Measurements from ENCODE around the gene DNM2. TPM values are rescaled to one million over a fixed set of nuclear protein-coding genes. Genes with fewer than 3 reads are reported as not detected.

DNM2 gene
- total and polyA plus RNA-seq, 9 of the 15 experiments (the other 6 are each of a cell fraction or from before 2014, with no cell fraction given), result 2.2 to 161 (median 72.6) TPM

DNA sequence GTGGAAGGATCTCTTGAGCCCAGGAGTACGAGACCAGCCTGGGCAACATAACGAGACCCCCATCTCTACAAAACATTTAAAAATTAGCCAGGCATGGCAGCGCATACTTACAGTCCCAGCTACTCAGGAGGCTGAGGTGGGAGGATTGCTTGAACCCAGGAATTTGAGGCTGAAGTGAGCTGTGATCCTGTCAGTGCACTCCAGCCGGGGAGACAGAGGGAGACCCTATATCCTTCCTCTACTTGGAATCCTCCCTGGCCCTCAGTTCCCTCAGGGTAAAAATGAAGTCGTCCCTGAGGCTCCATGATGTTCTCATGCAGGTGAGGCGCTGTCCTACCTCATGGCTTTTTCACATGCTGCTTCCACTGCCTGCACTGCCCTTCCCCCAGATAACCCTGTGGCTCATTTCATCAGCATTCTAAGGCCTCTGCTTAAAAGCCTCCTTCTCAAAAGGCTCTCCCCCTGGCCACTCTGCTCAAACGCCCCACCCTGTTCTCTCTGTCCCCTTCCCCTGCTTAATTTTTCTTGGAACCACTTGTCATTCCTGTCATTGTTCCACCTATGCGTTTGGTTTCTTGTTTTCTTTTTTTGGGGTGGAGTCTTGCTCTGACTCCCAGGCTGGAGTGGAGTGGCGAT is 19.2 kb downstream of the DNM2 start (continued):
- TF ChIP-seq, protein P1, sequence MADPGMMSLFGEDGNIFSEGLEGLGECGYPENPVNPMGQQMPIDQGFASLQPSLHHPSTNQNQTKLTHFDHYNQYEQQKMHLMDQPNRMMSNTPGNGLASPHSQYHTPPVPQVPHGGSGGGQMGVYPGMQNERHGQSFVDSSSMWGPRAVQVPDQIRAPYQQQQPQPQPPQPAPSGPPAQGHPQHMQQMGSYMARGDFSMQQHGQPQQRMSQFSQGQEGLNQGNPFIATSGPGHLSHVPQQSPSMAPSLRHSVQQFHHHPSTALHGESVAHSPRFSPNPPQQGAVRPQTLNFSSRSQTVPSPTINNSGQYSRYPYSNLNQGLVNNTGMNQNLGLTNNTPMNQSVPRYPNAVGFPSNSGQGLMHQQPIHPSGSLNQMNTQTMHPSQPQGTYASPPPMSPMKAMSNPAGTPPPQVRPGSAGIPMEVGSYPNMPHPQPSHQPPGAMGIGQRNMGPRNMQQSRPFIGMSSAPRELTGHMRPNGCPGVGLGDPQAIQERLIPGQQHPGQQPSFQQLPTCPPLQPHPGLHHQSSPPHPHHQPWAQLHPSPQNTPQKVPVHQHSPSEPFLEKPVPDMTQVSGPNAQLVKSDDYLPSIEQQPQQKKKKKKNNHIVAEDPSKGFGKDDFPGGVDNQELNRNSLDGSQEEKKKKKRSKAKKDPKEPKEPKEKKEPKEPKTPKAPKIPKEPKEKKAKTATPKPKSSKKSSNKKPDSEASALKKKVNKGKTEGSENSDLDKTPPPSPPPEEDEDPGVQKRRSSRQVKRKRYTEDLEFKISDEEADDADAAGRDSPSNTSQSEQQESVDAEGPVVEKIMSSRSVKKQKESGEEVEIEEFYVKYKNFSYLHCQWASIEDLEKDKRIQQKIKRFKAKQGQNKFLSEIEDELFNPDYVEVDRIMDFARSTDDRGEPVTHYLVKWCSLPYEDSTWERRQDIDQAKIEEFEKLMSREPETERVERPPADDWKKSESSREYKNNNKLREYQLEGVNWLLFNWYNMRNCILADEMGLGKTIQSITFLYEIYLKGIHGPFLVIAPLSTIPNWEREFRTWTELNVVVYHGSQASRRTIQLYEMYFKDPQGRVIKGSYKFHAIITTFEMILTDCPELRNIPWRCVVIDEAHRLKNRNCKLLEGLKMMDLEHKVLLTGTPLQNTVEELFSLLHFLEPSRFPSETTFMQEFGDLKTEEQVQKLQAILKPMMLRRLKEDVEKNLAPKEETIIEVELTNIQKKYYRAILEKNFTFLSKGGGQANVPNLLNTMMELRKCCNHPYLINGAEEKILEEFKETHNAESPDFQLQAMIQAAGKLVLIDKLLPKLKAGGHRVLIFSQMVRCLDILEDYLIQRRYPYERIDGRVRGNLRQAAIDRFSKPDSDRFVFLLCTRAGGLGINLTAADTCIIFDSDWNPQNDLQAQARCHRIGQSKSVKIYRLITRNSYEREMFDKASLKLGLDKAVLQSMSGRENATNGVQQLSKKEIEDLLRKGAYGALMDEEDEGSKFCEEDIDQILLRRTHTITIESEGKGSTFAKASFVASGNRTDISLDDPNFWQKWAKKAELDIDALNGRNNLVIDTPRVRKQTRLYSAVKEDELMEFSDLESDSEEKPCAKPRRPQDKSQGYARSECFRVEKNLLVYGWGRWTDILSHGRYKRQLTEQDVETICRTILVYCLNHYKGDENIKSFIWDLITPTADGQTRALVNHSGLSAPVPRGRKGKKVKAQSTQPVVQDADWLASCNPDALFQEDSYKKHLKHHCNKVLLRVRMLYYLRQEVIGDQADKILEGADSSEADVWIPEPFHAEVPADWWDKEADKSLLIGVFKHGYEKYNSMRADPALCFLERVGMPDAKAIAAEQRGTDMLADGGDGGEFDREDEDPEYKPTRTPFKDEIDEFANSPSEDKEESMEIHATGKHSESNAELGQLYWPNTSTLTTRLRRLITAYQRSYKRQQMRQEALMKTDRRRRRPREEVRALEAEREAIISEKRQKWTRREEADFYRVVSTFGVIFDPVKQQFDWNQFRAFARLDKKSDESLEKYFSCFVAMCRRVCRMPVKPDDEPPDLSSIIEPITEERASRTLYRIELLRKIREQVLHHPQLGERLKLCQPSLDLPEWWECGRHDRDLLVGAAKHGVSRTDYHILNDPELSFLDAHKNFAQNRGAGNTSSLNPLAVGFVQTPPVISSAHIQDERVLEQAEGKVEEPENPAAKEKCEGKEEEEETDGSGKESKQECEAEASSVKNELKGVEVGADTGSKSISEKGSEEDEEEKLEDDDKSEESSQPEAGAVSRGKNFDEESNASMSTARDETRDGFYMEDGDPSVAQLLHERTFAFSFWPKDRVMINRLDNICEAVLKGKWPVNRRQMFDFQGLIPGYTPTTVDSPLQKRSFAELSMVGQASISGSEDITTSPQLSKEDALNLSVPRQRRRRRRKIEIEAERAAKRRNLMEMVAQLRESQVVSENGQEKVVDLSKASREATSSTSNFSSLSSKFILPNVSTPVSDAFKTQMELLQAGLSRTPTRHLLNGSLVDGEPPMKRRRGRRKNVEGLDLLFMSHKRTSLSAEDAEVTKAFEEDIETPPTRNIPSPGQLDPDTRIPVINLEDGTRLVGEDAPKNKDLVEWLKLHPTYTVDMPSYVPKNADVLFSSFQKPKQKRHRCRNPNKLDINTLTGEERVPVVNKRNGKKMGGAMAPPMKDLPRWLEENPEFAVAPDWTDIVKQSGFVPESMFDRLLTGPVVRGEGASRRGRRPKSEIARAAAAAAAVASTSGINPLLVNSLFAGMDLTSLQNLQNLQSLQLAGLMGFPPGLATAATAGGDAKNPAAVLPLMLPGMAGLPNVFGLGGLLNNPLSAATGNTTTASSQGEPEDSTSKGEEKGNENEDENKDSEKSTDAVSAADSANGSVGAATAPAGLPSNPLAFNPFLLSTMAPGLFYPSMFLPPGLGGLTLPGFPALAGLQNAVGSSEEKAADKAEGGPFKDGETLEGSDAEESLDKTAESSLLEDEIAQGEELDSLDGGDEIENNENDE (IDR thresholded peaks at IDR 0.05; ENCODE audit: low read depth, low read length), result no peak
- TF ChIP-seq U2AF1 (optimal IDR thresholded peaks at IDR 0.05; ENCODE audit: low read depth, low read length) (no peak), ZC3H4 (CRISPR knock-in tag; IDR thresholded peaks at IDR 0.05; ENCODE audit: borderline replicate concordance) (no peak), RBM17 (IDR thresholded peaks at IDR 0.05; ENCODE audit: borderline replicate concordance, low read depth, low read length) (no peak), SAFB2 (IDR thresholded peaks at IDR 0.05; ENCODE audit: borderline replicate concordance, low read depth, low read length, severe bottlenecking) (no peak), BRF1 (IDR thresholded peaks at IDR 0.05; ENCODE audit: borderline replicate concordance, extremely low read depth, insufficient read length) (no peak), ZNF282 (CRISPR knock-in tag; IDR thresholded peaks at IDR 0.05) (no peak), NFE2L1 (tag; IDR thresholded peaks at IDR 0.05; ENCODE audit: borderline replicate concordance, low read depth) (no peak), RFX1 (IDR thresholded peaks at IDR 0.05) (no peak), ZNF134 (CRISPR knock-in tag; conservative IDR thresholded peaks at IDR 0.05) (0 out of 2 replicates have a peak, but pooled peaks have one; percentile 38), ATF1 (CRISPR knock-in tag; IDR thresholded peaks at IDR 0.05) (no peak), ATF1 (tag; IDR thresholded peaks at IDR 0.05) (no peak), C11orf30 (IDR thresholded peaks at IDR 0.05; ENCODE audit: low read depth) (0 out of 2 replicates have a peak, but pooled peaks have one; percentile 4), ZNF174 (CRISPR knock-in tag; IDR thresholded peaks at IDR 0.05) (no peak), NCOR1 (IDR thresholded peaks at IDR 0.05) (peak; percentile 36)
- TF ChIP-seq, protein P2, sequence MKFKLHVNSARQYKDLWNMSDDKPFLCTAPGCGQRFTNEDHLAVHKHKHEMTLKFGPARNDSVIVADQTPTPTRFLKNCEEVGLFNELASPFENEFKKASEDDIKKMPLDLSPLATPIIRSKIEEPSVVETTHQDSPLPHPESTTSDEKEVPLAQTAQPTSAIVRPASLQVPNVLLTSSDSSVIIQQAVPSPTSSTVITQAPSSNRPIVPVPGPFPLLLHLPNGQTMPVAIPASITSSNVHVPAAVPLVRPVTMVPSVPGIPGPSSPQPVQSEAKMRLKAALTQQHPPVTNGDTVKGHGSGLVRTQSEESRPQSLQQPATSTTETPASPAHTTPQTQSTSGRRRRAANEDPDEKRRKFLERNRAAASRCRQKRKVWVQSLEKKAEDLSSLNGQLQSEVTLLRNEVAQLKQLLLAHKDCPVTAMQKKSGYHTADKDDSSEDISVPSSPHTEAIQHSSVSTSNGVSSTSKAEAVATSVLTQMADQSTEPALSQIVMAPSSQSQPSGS (CRISPR knock-in tag; IDR thresholded peaks at IDR 0.05), result no peak
